Testis (tissue), 3 donors: ENCODE measurements around the gene MPO. TPM values are rescaled to one million over a fixed set of nuclear protein-coding genes. Genes with fewer than 3 reads are reported as not detected.

Experiments used
- DNase-seq: peaks from one replicate; pipeline ENCODE4 v3.0.0-alpha.2; 2019
- H3K27ac ChIP-seq, 2 donors: fragments of 200-600 bp; sonication (generic); one replicate each; pipeline ENCODE4 v1.5.1; 2019
- H3K27me3 ChIP-seq: fragments of 200-600 bp; sonication (generic); one replicate; pipeline ENCODE4 v1.5.1; 2019
- H3K36me3 ChIP-seq: fragments of 200-600 bp; sonication (generic); one replicate; pipeline ENCODE4 v1.5.1; 2017; ENCODE audit warnings: low read depth; ENCODE audit errors: missing control alignments
- H3K4me1 ChIP-seq: fragments of 200-600 bp; sonication (generic); one replicate; pipeline ENCODE4 v1.5.1; 2019
- H3K4me3 ChIP-seq, 2 donors: fragments of 200-600 bp; sonication (generic); one replicate each; pipeline ENCODE4 v1.5.1; 2017 to 2019
- H3K9me3 ChIP-seq: fragments of 200-600 bp; sonication (generic); one replicate; pipeline ENCODE4 v1.5.1; 2017
- POLR2A ChIP-seq: fragments of 450-650 bp; IDR thresholded peaks from one replicate; pipeline ENCODE4 v1.6.1; 2017; ENCODE audit warnings: antibody characterized with exemption, mild to moderate bottlenecking, moderate library complexity
- WGBS, 2 donors: methylation state at CpG; one replicate each; pipeline ENCODE4 v1.1.5; 2018; 5-methylcytosine and 5-hydroxymethylcytosine counted together
- intact Hi-C: fragments of 100-400 bp; cut with DNase I; formaldehyde crosslinking; loops from one replicate; pipeline ENCODE4 v1.15.1; 2023; ENCODE audit warnings: low total_unique reads
- polyA plus RNA-seq: library from polyadenylated mRNA; stranded (reverse); fragments of 350-450 nt; fragmentation: Illumina TruSeq; extraction: RNeasy Lipid Tissue Mini Kit (QIAGEN cat#74804); gene quantifications from one replicate; pipeline ENCODE4 v1.2.3, GENCODE V29; 2014; ENCODE audit warnings: low read depth, low replicate concordance; ENCODE audit not compliant: insufficient read depth
- total RNA-seq, 2 donors: library from RNA; depleted of rRNA; stranded (reverse); fragments of >200 nt; gene quantifications; one replicate each; pipeline ENCODE4 v1.2.3, GENCODE V29; 2016
- TF ChIP-seq, protein P1 (sequence below), 3 experiments: fragments of 450-650 bp in 2 of 3; fragments of 200-600 bp in 1 of 3; sonication (generic) in 1 of 3; IDR thresholded peaks; one replicate each; pipeline ENCODE4 v1.5.1; 2016 to 2019; ENCODE audit warnings: antibody characterized with exemption in 3 of 3, mild to moderate bottlenecking in 2 of 3, moderate library complexity in 1 of 3

MPO gene
- total and polyA plus RNA-seq, 3 donors from 2014 or later: 0.87 to 1.1 (median 0.87) TPM

DNA sequence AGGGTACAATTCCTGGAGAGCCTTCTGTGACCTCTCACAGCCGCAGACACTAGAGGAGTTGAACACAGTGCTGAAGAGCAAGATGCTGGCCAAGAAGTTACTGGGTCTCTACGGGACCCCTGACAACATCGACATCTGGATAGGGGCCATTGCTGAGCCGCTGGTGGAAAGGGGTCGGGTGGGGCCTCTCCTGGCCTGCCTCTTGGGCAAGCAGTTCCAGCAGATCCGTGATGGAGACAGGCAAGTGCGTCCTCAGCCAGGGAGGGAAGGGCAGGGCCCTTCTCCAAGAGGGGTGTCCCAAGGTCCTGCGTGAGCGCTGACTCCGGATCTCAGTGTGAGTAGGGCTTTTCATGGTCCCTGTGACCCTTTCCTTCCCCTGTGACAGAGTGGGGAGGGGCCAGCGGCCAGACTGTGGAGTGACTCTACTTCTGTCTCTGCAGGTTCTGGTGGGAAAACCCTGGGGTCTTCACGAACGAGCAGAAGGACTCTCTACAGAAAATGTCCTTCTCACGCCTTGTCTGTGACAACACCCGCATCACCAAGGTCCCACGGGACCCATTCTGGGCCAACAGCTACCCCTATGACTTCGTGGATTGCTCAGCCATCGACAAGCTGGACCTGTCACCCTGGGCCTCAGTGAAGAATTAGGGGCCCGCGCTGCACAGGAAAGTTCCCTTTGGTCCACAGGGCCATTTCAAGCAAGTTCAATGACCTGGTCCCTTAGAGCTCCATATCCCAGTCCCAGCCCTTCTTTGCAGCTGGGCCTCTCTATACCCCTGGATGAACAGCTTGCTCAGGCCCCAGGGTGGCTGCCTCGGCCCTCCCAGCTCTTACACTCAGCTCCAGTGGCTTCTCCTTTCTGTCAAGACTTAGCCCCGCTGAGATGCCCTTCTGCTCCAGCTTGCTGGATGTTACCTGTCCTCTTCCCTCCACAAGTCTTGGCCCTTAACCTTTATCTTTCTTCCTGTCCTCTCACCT lies 13.1 kb downstream of the MPO start:
- no peak overlapping the region for H3K27ac ChIP-seq
- no peaks in the 10 kb centered on the region for H3K36me3 ChIP-seq
- no peaks in the 10 kb centered on the region for H3K4me1 ChIP-seq
- DNase-seq: peak; percentile 7
- intact Hi-C loops: no loop called here
- 89 to 94% methylated on average over 12 to 22 of the region's 22 CpGs for WGBS, 2 donors
- H3K27me3 ChIP-seq: no peaks in the 10 kb centered on the region
- no peaks in the 10 kb centered on the region for H3K9me3 ChIP-seq
- H3K4me3 ChIP-seq: no peak overlapping the region
- TF ChIP-seq, protein P1, sequence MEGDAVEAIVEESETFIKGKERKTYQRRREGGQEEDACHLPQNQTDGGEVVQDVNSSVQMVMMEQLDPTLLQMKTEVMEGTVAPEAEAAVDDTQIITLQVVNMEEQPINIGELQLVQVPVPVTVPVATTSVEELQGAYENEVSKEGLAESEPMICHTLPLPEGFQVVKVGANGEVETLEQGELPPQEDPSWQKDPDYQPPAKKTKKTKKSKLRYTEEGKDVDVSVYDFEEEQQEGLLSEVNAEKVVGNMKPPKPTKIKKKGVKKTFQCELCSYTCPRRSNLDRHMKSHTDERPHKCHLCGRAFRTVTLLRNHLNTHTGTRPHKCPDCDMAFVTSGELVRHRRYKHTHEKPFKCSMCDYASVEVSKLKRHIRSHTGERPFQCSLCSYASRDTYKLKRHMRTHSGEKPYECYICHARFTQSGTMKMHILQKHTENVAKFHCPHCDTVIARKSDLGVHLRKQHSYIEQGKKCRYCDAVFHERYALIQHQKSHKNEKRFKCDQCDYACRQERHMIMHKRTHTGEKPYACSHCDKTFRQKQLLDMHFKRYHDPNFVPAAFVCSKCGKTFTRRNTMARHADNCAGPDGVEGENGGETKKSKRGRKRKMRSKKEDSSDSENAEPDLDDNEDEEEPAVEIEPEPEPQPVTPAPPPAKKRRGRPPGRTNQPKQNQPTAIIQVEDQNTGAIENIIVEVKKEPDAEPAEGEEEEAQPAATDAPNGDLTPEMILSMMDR (IDR thresholded peaks at IDR 0.05): no peak
- no peak for TF ChIP-seq POLR2A

DNA sequence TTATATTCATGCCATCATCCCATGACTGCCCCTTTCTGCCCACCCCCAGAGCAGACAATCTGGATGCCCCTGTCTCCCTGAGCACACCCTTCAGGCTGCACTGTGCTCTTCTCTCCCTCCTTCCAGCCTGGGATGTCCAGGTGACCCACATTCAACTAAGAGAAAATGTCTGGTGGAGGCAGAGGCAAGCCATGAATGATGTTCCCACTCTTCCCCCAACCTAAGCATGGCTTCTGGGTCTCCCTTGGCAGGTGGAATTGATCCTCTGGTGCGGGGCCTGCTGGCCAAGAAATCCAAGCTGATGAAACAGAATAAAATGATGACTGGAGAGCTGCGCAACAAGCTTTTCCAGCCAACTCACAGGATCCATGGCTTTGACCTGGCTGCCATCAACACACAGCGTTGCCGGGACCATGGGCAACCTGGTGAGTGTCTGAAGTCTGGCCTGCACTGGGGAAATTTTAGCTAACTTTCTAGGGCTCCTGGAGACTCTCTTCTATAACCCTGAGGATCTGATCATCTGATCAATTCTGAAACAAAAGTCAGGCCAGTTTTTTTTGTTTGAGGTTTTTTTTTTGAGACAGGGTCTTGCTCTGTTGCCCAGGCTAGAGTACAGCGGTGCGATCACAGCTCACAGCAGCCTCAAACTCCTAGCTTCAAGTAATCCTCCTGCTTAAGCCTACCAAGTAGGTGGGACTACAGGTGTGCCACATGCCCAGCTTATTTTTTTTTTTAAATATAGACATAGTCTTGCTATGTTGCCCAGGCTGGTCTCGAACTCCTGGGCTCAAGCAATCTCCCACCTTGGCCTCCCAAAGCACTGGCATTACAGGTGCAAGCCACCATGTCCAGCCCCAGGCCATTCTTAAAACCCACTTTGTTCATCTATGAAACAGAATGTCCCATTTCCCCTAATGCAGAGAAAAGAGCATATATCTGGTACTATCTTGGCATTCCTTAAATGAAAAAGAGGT lies 14.5 kb downstream of the MPO start:
- no peaks in the 10 kb centered on the region for H3K27me3 ChIP-seq
- no peak for TF ChIP-seq POLR2A
- TF ChIP-seq, protein P1 (IDR thresholded peaks at IDR 0.05): no peak
- no peaks in the 10 kb centered on the region for H3K36me3 ChIP-seq
- 94 to 97% methylated on average over 7 of the region's 7 CpGs for WGBS, 2 donors
- no peak for DNase-seq
- no peaks in the 10 kb centered on the region for H3K9me3 ChIP-seq
- intact Hi-C loops: no loop called here
- H3K4me1 ChIP-seq: no peaks in the 10 kb centered on the region
- no peak overlapping the region for H3K4me3 ChIP-seq
- no peak overlapping the region for H3K27ac ChIP-seq

DNA sequence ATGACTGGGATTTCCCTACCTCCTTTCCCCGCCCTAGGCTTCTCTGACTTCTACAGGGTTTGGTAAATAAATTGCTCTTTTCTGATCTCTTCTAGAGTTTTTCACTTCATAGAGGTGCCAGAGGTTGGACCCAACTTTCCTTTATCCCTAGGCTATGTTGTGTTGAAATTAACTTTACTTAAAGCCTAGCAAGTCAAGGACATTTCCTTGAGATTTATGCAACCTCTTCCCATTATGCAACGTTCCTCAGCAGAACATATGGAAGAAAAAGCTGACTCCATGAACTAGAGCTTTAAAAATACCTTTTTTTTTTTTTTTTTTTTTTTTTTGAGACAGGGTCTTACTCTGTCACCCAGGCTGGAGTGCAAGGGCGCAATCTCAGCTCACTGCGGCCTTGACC lies 15.5 kb downstream of the MPO start:
- 77 to 83% methylated on average over 4 of the region's 4 CpGs for WGBS, 2 donors
- Histone ChIP-seq H3K27ac (no peak overlapping the region), H3K27me3 (no peaks in the 10 kb centered on the region), H3K4me3 (no peak overlapping the region), H3K9me3 (no peaks in the 10 kb centered on the region), H3K36me3 (no peaks in the 10 kb centered on the region), H3K4me1 (no peaks in the 10 kb centered on the region)
- intact Hi-C loops: no loop called here
- no peak for DNase-seq
- no peak for TF ChIP-seq POLR2A
- TF ChIP-seq, protein P1 (IDR thresholded peaks at IDR 0.05): no peak

DNA sequence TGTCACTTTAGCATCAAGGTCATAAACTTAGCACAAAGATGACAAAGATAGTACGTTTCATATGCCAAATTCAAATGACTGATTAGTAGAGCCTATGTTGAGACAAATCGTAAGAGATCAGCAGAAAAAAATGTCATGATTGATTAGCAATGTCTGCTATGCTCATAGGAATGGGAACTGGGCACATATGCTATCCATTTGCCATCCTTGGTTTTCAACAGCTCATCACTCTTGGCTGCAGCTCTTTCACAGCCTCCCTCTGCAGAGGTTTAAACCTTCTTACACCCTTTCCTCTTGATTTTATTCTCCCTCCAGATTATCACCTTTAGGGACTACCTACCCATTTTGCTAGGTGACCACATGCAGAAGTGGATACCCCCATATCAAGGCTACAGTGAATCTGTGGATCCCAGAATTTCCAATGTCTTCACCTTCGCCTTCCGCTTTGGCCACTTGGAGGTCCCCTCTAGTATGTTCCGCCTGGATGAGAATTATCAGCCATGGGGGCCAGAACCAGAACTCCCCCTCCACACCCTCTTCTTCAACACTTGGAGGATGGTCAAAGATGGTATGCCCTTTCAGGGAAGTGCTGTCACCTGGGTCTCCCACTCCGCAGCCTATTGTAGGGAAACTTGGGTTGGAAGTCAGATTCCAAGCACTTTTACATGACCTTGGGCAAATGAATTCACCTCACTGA lies 16.2 kb downstream of the MPO start:
- Histone ChIP-seq H3K27me3 (no peaks in the 10 kb centered on the region), H3K27ac (no peak overlapping the region), H3K4me3 (no peak overlapping the region), H3K4me1 (no peaks in the 10 kb centered on the region), H3K36me3 (no peaks in the 10 kb centered on the region), H3K9me3 (no peaks in the 10 kb centered on the region)
- TF ChIP-seq POLR2A: no peak
- TF ChIP-seq, protein P1 (IDR thresholded peaks at IDR 0.05): no peak
- WGBS, 2 donors: 84 to 87% methylated on average over 6 of the region's 6 CpGs
- intact Hi-C loops: no loop called here
- no peak for DNase-seq
